Activated CD4-positive, alpha-beta T cell treated with anti-CD3 and anti-CD28 coated beads, Interleukin-2, amount 50 U/mL, for 1 hour (primary cell): ENCODE results near the gene CHD1.
"Not testable (repeated sequence)": the region's sequence is repeated elsewhere in the genome, so short reads cannot be mapped to it uniquely, and the experiment has no call there.

Experiments
- DNase-seq: peaks from one replicate; pipeline ENCODE4 v3.0.0-alpha.2; 2020

CHD1 gene

DNA sequence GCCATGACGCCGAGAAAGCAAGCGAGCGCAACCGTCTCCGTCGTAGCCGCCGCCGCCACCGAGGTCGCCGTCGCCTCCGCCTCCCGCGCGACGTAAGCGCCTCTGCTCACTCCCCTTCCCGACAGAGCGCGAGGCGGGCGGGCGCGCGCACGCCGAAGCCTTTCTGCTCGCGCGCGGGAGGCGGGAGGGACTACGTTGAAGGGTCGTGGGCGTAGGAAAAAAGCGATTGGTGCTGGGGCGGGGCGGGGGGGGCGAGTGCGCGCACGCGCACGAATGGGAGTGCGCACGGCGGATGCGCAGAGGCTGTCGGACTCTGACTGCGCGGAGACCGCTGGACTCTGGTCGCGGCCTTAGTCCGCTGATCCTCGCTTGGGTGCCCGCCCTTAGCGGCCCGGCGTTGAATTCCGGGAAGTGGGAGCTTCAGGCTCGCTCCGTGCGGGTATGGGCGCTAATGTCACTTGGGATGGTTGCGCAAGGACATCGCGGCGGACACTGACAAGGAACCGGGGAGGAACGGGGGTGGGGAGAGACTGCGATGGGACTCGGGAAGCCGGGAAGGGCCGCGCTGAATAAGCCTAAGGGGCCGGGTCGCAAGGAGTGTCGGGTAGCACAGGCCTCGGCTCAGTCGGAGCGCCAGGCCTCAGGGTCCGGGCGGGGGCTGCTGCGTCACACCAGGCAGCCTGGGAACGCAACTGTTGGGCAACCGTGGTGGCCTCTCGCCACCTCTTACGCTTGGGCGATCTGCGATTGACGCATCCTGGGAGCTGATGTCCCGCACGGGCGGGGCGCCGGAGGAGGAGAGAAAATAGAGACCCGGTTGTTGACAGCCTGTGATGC, at the start of gene CHD1:
Gene CHD1 (minus strand): TSS at position 135 of the 837 bp plus-strand sequence. CDS start 2,621 bp downstream, outside the sequence.
- DNase-seq, result peak; percentile 93

DNA sequence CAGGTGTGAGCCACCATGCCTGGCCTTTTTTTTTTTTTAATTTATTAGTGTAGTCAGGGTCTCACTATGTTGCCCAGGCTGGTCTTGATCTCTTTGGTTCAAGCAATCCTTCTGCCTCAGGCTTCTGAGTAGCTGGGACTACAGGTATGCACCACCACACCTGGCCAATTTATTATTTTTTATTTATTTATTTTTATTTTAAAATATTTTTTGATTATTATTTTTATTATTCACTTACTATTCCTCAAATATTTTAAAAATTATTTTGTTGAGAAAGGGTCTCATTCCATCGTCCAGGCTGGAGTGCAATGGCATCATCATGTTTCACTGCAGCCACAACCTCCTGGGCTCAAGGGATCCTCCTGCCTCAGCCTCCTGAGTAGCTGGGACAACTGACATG, 49.7 kb upstream of the CHD1 start:
- DNase-seq, result no peak

- DNase-seq, result no peak
Observed at GRCh38 chr5:98977723-98978122, 48.9 kb upstream of the CHD1 start.

- no peak for DNase-seq
Observed at GRCh38 chr5:98975682-98976407, 47.0 kb upstream of the CHD1 start.

- DNase-seq, result no peak
Observed at GRCh38 chr5:98975223-98975622, 46.4 kb upstream of the CHD1 start.

DNA sequence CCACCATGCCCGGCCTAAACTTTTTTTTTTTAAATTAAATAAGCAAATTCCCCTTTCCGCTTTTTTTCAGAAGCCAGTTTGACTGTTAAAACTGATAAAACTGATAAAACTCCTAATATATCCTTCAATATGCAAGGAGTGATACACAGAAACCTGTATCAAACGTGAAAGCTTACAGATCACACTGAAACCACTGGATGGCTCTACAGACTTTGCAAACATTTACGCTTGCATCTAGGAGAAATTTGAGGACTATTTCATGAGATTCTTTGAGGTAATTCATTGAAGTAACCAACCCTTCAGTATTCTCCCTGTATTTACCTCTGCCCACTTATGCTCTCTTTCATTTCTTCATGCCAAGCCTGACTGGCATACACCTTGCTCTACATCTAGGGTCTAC, 40.6 kb upstream of the CHD1 start:
- DNase-seq, result no peak

- no peak for DNase-seq
Observed at GRCh38 chr5:98968056-98968564, 39.3 kb upstream of the CHD1 start.

- no peak for DNase-seq
Observed at GRCh38 chr5:98965226-98965625, 36.4 kb upstream of the CHD1 start.

GRCh38 chr5:98964621-98965020, 35.8 kb upstream of the CHD1 start:
- DNase-seq, result no peak

DNA sequence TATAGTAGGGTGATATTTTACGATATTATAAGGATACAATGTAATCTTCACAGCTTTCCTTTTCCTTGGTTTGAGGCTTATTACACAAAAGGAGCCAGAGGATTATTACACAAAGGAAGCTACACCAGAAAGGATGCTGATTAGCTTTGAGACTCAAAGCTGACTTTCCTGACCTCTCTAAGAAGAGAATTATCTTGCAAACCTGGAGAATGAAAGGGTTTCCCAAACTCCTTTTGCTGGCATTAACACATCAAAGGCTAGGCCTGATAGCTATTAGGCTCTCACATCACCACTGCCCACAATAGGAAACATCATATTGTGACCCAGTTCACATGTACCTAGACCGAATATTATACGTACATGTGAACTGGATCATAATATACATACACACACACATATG, 34.2 kb upstream of the CHD1 start:
- no peak for DNase-seq

GRCh38 chr5:98962587-98962986, 33.8 kb upstream of the CHD1 start:
- DNase-seq, result no peak

DNA sequence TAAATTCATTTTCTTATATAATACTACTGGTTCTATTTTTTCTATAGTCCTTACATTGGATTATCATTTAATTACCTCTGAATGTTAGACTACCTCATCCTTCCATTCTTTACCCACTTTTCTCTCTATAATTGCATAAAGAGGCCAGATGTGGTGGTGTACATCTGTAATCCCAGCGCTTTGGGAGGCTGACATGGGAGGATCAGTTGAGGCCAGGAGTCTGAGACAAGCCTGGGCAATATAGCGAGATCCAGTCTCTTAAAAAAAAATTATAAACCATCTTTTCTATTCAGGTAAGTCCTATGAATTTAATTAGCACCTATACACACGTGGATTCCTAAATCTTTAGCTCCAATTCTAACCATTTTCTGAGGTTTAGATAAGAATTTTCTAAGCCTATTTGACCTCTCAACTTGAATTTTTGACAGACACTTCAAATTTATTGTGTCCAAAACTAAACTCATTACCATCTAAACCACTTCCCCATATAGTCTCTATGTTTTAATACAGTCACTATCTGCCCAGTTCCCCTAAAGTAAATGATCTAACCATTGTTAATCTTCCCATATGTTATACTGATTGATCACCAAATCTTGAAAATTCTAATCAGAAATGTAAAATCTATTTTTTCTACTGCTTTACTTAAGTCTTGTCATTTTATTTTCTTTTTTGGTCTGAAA, 33.0 kb upstream of the CHD1 start:
- DNase-seq, result no peak

GRCh38 chr5:98957307-98957706, 28.5 kb upstream of the CHD1 start:
- no peak for DNase-seq

DNA sequence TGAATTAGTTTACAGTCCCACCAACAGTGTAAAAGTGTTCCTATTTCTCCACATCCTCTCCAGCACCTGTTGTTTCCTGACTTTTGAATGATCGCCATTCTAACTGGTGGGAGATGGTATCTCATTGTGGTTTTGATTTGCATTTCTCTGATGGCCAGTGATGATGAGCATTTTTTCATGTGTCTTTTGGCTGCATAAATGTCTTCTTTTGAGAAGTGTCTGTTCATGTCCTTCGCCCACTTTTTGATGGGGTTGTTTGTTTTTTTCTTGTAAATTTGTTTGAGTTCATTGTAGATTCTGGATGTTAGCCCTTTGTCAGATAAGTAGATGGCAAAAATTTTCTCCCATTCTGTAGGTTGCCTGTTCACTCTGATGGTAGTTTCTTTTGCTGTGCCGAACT, 27.1 kb upstream of the CHD1 start:
- DNase-seq, result not testable (repeated sequence)

DNA sequence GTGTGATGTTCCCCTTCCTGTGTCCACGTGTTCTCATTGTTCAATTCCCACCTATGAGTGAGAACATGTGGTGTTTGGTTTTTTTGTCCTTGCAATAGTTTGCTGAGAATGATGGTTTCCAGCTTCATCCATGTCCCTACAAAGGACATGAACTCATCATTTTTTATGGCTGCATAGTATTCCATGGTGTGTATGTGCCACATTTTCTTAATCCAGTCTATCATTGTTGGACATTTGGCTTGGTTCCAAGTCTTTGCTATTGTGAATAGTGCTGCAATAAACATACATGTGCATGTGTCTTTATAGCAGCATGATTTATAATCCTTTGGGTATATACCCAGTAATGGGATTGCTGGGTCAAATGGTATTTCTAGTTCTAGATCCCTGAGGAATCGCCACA, 26.7 kb upstream of the CHD1 start:
- not testable (repeated sequence) for DNase-seq

DNA sequence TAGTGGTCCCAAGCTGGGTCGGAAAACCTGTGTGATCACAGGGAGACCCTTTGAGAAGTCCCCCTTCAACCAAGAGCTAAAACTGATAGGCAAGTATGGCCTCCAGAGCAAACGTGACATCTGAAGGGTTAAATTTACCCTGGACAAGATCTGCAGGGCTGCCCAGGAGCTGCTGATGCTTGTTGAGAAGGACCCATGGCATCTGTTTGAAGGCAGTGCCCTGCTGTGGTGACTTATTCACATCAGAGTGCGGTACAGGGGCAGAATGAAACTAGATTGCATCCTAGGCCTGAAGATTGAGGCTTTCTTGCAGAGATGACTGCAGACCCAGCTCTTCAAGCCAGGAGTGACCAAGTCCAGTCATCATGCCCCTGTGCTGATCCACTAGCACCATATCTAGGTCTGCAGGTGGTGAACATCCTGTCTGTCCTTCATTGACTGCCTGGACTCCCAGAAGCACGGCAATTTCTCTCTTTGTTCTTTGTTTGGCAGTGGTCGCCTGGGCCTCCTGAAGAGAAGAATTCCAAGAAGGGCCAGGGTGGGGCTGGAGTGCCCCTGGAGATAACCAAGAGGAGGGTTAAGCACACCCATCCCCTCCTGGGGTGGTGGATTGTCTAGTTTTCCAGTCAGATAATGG, 25.7 kb upstream of the CHD1 start:
- DNase-seq, result no peak

- DNase-seq, result no peak
Observed at GRCh38 chr5:98942847-98943246, 14.0 kb upstream of the CHD1 start.

DNA sequence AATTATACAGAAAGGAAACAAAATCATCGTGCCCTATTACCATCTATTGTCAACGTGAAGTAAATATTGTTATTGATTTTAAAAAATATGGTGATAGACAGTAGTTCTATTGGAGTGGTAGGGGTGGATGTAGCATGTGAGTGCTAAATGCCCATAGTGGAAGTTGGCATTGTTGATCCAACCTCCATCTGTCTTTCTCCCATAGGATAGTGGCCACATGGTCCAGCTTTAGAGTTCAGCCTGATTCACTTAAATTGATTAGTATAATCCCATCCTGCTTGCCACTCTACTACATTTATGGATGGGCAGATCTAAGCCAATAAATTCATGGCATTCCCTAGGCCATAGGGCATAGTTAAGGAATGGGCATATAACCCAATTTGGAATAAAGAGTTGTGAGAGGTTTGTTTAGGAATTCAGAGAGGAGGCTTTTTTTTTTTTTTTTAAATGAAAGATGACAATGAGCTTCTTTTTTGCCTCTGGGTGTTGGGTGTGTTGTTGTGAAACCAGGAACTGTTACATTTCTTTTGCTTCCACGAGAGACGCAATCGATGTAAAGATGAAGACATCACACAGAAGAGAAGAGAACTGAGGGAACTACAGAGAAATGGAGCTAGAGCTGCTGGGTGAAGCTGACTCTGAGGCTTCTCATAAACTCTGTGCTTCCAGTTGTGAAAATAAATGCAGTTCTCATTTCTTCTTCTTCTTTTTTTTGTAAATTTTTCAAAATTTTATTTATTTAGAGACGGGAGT, 12.5 kb upstream of the CHD1 start:
- no peak for DNase-seq

GRCh38 chr5:98940581-98940980, 11.8 kb upstream of the CHD1 start:
- DNase-seq, result no peak

DNA sequence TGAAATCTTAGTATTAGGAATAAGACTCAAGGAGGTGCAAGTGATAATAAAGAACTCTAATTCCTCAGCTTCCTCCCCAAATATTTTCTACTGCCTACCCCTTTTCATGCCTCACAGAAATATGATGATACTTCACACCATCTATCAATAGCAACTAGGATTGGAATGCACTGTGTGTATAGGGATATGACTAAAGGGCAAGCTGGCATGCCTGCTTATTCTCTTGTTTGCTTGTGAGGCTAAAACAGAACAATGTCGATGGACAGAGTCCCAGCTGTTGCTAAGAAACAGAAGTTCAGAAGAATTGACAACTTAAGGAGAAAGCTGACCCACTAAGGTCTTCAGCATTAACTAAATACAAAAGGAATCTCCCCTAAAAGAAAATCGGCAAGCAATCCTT, 9.7 kb upstream of the CHD1 start:
- DNase-seq, result no peak

GRCh38 chr5:98936948-98937715, 8.3 kb upstream of the CHD1 start:
- no peak for DNase-seq
